ENCODE data around the gene GLRX2.

DNA sequence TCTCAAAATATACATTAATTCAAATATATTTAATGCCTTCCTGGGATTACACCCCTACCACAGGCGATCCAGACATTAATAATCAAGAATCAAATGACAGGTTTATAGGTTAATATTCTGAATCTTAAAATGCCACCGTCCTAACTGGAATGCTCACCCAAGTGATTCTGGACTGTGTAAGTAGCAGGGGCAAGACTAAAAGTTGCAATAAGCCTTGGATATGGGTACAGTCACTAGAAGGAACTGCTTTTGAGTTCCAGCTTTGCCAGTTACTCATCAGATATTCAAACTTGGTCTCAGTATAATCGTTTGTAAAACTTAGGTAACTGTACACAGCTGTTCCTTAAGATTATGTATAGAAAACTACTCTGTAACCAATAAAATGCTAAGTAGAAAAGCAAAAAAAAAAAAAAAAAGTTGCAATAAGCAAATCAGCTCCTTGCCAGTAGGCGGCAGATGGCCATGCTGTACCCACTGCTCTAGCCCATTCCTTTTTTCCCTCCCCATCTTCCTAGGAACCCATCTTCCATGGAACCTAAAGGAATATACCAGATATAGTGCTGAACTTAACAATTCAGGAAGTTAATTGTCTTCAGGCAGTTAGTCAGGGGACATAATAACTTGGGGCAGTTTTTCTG is 35.3 kb downstream of the GLRX2 start:
- TF ChIP-seq, protein P1, sequence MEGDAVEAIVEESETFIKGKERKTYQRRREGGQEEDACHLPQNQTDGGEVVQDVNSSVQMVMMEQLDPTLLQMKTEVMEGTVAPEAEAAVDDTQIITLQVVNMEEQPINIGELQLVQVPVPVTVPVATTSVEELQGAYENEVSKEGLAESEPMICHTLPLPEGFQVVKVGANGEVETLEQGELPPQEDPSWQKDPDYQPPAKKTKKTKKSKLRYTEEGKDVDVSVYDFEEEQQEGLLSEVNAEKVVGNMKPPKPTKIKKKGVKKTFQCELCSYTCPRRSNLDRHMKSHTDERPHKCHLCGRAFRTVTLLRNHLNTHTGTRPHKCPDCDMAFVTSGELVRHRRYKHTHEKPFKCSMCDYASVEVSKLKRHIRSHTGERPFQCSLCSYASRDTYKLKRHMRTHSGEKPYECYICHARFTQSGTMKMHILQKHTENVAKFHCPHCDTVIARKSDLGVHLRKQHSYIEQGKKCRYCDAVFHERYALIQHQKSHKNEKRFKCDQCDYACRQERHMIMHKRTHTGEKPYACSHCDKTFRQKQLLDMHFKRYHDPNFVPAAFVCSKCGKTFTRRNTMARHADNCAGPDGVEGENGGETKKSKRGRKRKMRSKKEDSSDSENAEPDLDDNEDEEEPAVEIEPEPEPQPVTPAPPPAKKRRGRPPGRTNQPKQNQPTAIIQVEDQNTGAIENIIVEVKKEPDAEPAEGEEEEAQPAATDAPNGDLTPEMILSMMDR (IDR thresholded peaks at IDR 0.05): no peak
- no peak for TF ChIP-seq EP300 (IDR thresholded peaks at IDR 0.05)

Data from ovary (tissue), 3 donors.